Measurements from ENCODE around the gene CAPN14. TPM values are rescaled to one million over a fixed set of nuclear protein-coding genes. Genes with fewer than 3 reads are reported as not detected.

The CAPN14 gene
- total RNA-seq, 1 experiment from 2014 or later = not detected

DNA sequence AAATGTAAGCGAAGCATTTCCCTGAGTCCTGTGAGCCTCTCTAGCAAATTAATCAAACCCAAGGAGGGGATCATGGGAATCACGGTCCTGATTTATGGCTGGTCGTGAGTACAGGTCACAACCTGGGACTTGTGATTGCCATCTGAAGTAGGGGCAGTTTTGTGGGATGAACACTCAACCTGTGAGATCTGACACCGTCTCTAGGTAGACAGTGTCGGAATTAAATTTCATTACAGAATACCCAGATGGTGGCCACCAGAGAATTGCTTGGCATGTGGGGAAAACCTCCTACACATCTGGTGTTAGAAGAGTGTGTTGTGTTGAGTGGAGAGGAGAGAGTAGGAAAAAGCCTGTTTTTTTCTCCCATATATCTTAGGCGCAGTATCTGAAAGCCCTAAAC, 12.5 kb downstream of the CAPN14 start:
- Histone ChIP-seq H3K27ac (ENCODE audit: low read depth, low read length) (no peak overlapping the region), H3K79me2 (ENCODE audit: insufficient read depth, low read length) (no peaks in the 10 kb centered on the region), H3K9me2 (ENCODE audit: insufficient read depth) (no peaks in the 10 kb centered on the region), H3K4me3 (replicated peaks in 1 of 2; ENCODE audit: low read depth in 1 of 2, low read length in 2 of 2) (no peak overlapping the region), H3K4me2 (ENCODE audit: low read length) (no peak overlapping the region), H2AFZ (ENCODE audit: low read depth, low read length, poor library complexity, severe bottlenecking) (no peak overlapping the region), H3K9me3 (ENCODE audit: control insufficient read depth in 1 of 2, insufficient read depth in 1 of 2, low read depth in 1 of 2, low read length in 2 of 2) (no peaks in the 10 kb centered on the region), H4K20me1 (ENCODE audit: insufficient read depth) (no peaks in the 10 kb centered on the region), H3K36me3 (ENCODE audit: control insufficient read depth in 1 of 2, insufficient read depth in 2 of 2, low read length in 2 of 2) (no peaks in the 10 kb centered on the region), H3K4me1 (ENCODE audit: control insufficient read depth in 1 of 2, insufficient read depth in 2 of 2, low read length in 2 of 2) (no peaks in the 10 kb centered on the region), H3K9ac (ENCODE audit: low read length) (no peak overlapping the region), H3K27me3 (ENCODE audit: insufficient read depth, low read length) (peaks cover 19% of the 10 kb centered on the region; the same call in 1 of the 2 replicates)
- BruUV-seq (replicated peaks) = no TSS peak
- ChIA-PET CTCF (no interaction called here), POLR2A (no interaction called here), RAD21 (ENCODE audit: low non-redundant PET in 1 of 2, low total read pairs in 2 of 2, uncharacterized antibody in 2 of 2, unreplicated experiment in 2 of 2) (no interaction called here)
- DNase-seq (ENCODE audit: low read depth, low spot score) (no peak), ATAC-seq (no peak)
- TF ChIP-seq EZH2phosphoT487 (IDR thresholded peaks at IDR 0.05; ENCODE audit: borderline replicate concordance) (no peak), FOSL1 (IDR thresholded peaks at IDR 0.05; ENCODE audit: low read depth) (no peak), JUND (IDR thresholded peaks at IDR 0.05) (no peak)
- TF ChIP-seq, protein P1, sequence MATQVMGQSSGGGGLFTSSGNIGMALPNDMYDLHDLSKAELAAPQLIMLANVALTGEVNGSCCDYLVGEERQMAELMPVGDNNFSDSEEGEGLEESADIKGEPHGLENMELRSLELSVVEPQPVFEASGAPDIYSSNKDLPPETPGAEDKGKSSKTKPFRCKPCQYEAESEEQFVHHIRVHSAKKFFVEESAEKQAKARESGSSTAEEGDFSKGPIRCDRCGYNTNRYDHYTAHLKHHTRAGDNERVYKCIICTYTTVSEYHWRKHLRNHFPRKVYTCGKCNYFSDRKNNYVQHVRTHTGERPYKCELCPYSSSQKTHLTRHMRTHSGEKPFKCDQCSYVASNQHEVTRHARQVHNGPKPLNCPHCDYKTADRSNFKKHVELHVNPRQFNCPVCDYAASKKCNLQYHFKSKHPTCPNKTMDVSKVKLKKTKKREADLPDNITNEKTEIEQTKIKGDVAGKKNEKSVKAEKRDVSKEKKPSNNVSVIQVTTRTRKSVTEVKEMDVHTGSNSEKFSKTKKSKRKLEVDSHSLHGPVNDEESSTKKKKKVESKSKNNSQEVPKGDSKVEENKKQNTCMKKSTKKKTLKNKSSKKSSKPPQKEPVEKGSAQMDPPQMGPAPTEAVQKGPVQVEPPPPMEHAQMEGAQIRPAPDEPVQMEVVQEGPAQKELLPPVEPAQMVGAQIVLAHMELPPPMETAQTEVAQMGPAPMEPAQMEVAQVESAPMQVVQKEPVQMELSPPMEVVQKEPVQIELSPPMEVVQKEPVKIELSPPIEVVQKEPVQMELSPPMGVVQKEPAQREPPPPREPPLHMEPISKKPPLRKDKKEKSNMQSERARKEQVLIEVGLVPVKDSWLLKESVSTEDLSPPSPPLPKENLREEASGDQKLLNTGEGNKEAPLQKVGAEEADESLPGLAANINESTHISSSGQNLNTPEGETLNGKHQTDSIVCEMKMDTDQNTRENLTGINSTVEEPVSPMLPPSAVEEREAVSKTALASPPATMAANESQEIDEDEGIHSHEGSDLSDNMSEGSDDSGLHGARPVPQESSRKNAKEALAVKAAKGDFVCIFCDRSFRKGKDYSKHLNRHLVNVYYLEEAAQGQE (IDR thresholded peaks at IDR 0.05; ENCODE audit: low read depth) = no peak
- intact Hi-C loops (cut with micrococcal nuclease) = no loop called here

- H3K27me3 ChIP-seq (ENCODE audit: insufficient read depth, low read length) = peaks cover 19% of the 10 kb centered on the region; the same call in 1 of the 2 replicates
- H3K4me2 ChIP-seq (ENCODE audit: low read length) = no peak overlapping the region
- no peak overlapping the region for H3K4me3 ChIP-seq (replicated peaks in 1 of 2; ENCODE audit: low read depth in 1 of 2, low read length in 2 of 2)
- no peaks in the 10 kb centered on the region for H3K4me1 ChIP-seq (ENCODE audit: control insufficient read depth in 1 of 2, insufficient read depth in 2 of 2, low read length in 2 of 2)
- no peaks in the 10 kb centered on the region for H3K9me3 ChIP-seq (ENCODE audit: control insufficient read depth in 1 of 2, insufficient read depth in 1 of 2, low read depth in 1 of 2, low read length in 2 of 2)
- no TSS peak for BruUV-seq (replicated peaks)
- DNase-seq (ENCODE audit: low read depth, low spot score) (no peak), ATAC-seq (no peak)
- H3K9ac ChIP-seq (ENCODE audit: low read length) = no peak overlapping the region
- no peaks in the 10 kb centered on the region for H3K9me2 ChIP-seq (ENCODE audit: insufficient read depth)
- ChIA-PET RAD21 (ENCODE audit: low non-redundant PET in 1 of 2, low total read pairs in 2 of 2, uncharacterized antibody in 2 of 2, unreplicated experiment in 2 of 2) (no interaction called here), CTCF (no interaction called here), POLR2A (no interaction called here)
- H2AFZ ChIP-seq (ENCODE audit: low read depth, low read length, poor library complexity, severe bottlenecking) = no peak overlapping the region
- intact Hi-C loops (cut with micrococcal nuclease) = no loop called here
- no peak overlapping the region for H3K27ac ChIP-seq (ENCODE audit: low read depth, low read length)
- no peaks in the 10 kb centered on the region for H3K36me3 ChIP-seq (ENCODE audit: control insufficient read depth in 1 of 2, insufficient read depth in 2 of 2, low read length in 2 of 2)
- no peaks in the 10 kb centered on the region for H4K20me1 ChIP-seq (ENCODE audit: insufficient read depth)
- TF ChIP-seq YY1 (IDR thresholded peaks at IDR 0.05; ENCODE audit: extremely low read depth, insufficient replicate concordance, low read depth, low read length) (no peak), EZH2phosphoT487 (IDR thresholded peaks at IDR 0.05; ENCODE audit: borderline replicate concordance) (no peak), ZBTB33 (IDR thresholded peaks at IDR 0.05; ENCODE audit: extremely low read depth, insufficient replicate concordance, low read length) (no peak), ZFX (IDR thresholded peaks at IDR 0.05) (no peak), EZH2 (IDR thresholded peaks at IDR 0.05) (no peak), POLR2A (IDR thresholded peaks at IDR 0.05; ENCODE audit: borderline replicate concordance, extremely low read depth, insufficient read depth, insufficient read length) (no peak), FOSL1 (IDR thresholded peaks at IDR 0.05; ENCODE audit: low read depth) (no peak), SIN3A (IDR thresholded peaks at IDR 0.05; ENCODE audit: low read depth) (no peak), CEBPB (IDR thresholded peaks at IDR 0.05; ENCODE audit: low read depth) (no peak)
- TF ChIP-seq, protein P1 (IDR thresholded peaks at IDR 0.05; ENCODE audit: low read depth) = no peak
- H3K79me2 ChIP-seq (ENCODE audit: insufficient read depth, low read length) = no peaks in the 10 kb centered on the region
Observed at GRCh38 chr2:31203916-31204315, 13.4 kb downstream of the CAPN14 start.
